GM10847 (cell line): ENCODE results near the gene GNB3.

Experiments
- POLR2A ChIP-seq: IDR thresholded peaks from 2 replicates; pipeline ENCODE4 v1.6.1; 2011; ENCODE audit not compliant: insufficient read length; ENCODE audit errors: extremely low read depth

GNB3 gene

GRCh38 chr12:6858799-6859198 lies 18.1 kb downstream of the GNB3 start:
- no peak for TF ChIP-seq POLR2A

GRCh38 chr12:6860116-6860515 lies 19.4 kb downstream of the GNB3 start:
- no peak for TF ChIP-seq POLR2A

GRCh38 chr12:6860942-6861341 lies 20.2 kb downstream of the GNB3 start:
- TF ChIP-seq POLR2A, result no peak

GRCh38 chr12:6861391-6861790 lies 20.7 kb downstream of the GNB3 start:
- TF ChIP-seq POLR2A, result no peak

- no peak for TF ChIP-seq POLR2A
These were observed 22.3 kb downstream of the GNB3 start for GRCh38 chr12:6863033-6863432.

GRCh38 chr12:6863586-6864321 lies 23.0 kb downstream of the GNB3 start:
- no peak for TF ChIP-seq POLR2A

- TF ChIP-seq POLR2A, result no peak
These were observed 25.6 kb downstream of the GNB3 start for GRCh38 chr12:6866163-6866919.

GRCh38 chr12:6866920-6867412 lies 26.2 kb downstream of the GNB3 start:
- no peak for TF ChIP-seq POLR2A

- peak; percentile 98 for TF ChIP-seq POLR2A
These were observed 26.9 kb downstream of the GNB3 start, which contains the start of gene TPI1 for GRCh38 chr12:6867413-6868210. Gene TPI1 (plus strand): TSS chr12:6867531. CDS start chr12:6867567, 36 bp downstream.

GRCh38 chr12:6868211-6869048 lies 27.7 kb downstream of the GNB3 start:
- TF ChIP-seq POLR2A, result no peak

GRCh38 chr12:6869049-6870021 lies 28.6 kb downstream of the GNB3 start:
- TF ChIP-seq POLR2A, result no peak

- no peak for TF ChIP-seq POLR2A
These were observed 30.6 kb downstream of the GNB3 start for GRCh38 chr12:6871052-6871957.
